ENCODE data around the gene FRMD1. TPM values are rescaled to one million over a fixed set of nuclear protein-coding genes. Genes with fewer than 3 reads are reported as not detected.

The FRMD1 gene
- total RNA-seq, 6 experiments from 2014 or later, result 0.07 to 0.23 (median 0.12) TPM; not detected in 1

DNA sequence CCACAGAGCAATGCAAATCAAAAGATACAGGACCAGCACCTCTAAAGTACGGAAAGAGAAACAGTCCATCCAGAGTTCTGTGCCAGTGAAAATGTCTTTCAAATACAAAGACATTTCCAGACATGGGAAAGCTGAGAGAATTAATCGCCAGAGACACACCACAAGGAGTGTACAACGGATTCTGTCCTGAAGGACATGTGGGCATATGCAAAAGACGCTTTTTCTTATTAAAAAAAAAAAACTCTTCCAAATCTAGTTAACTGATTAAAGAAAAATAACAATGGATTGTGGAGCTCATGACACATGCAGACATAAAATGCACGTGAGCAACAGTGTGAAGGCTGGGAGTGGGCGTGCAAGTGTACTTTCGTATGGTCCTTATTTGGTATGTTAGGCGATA lies 58.8 kb downstream of the FRMD1 start:
- H3K4me3 ChIP-seq, result no peak overlapping the region
- DNase-seq (no peak), ATAC-seq (no peak)
- no peaks in the 10 kb centered on the region for H3K9me3 ChIP-seq
- H3K36me3 ChIP-seq, result no peaks in the 10 kb centered on the region
- 88% methylated on average over 8 of the region's 8 CpGs for WGBS (ENCODE audit: insufficient coverage, low coverage, low lambda C conversion rate, missing lambda C conversion rate)
- H3K4me1 ChIP-seq, result peaks cover 0 to 10% (median 2%) of the 10 kb centered on the region in 4 donors
- H3K27me3 ChIP-seq, result no peaks in the 10 kb centered on the region
- intact Hi-C loops (cut with DNase I), result no loop called here
- H3K27ac ChIP-seq, result no peak overlapping the region
- no peak for TF ChIP-seq POLR2A (IDR thresholded peaks at IDR 0.05)
- no peak for TF ChIP-seq CTCF (IDR thresholded peaks at IDR 0.05)

DNA sequence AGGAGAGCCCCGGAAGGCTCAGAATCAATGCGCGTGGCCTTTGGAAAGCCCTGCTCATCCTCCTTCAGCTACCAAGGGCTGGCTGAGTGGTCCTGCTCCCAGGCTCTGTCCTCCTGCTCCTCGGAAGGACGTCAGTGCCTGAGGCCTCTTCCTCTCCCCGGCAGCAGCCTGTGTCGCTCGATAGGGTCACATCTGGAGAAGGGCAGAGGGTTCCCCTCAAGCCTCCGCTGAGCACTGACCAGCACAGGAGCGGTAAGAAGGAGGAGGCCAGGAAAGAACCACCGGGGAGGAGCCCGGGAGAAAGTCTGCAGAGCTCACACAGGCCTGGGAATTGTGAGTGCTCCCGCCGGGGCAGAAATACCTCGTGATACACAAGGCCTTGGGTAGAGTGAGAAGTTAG lies 60.3 kb downstream of the FRMD1 start:
- no peak for DNase-seq
- no peak for TF ChIP-seq CTCF (IDR thresholded peaks at IDR 0.05)
- TF ChIP-seq POLR2A (IDR thresholded peaks at IDR 0.05), result no peak
- Histone ChIP-seq H3K4me1 (peaks cover 0 to 7% (median under 1%) of the 10 kb centered on the region in 4 donors), H3K4me3 (no peak overlapping the region), H3K27me3 (no peaks in the 10 kb centered on the region), H3K9me3 (no peaks in the 10 kb centered on the region), H3K36me3 (no peaks in the 10 kb centered on the region), H3K27ac (no peak overlapping the region)
- intact Hi-C loops (cut with DNase I), result no loop called here
- no peak for ATAC-seq
- WGBS (ENCODE audit: insufficient coverage, low coverage, low lambda C conversion rate, missing lambda C conversion rate), result 87% methylated on average over 6 of the region's 15 CpGs

DNA sequence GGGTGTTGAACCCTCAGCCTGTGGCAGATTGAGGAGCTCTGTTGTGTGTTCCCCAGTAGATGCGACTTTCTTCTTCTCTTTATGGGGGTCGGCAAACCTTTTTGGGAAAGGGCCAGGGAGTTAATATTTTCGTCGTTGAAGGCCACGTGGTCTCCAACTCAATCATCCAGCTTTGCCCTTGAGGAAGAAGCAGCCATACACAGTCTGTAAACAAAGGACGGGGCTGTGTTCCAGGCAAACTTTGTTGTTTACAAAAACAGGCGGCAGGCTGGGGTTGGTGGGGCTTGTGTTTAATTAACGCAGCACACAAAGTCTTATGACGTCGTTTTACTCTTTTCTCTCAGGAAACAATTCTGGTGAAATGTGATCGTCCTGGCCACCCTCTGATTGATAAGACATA lies 61.4 kb downstream of the FRMD1 start:
- Histone ChIP-seq H3K27ac (no peak overlapping the region), H3K4me1 (peaks cover 0 to 5% (median 0%) of the 10 kb centered on the region in 4 donors), H3K27me3 (no peaks in the 10 kb centered on the region), H3K4me3 (no peak overlapping the region), H3K9me3 (no peaks in the 10 kb centered on the region), H3K36me3 (no peaks in the 10 kb centered on the region)
- TF ChIP-seq CTCF (IDR thresholded peaks at IDR 0.05) (no peak), POLR2A (IDR thresholded peaks at IDR 0.05) (no peak)
- peak in 1 of 3 donors; percentile 68 for DNase-seq
- intact Hi-C loops (cut with DNase I), result no loop called here
- peak; percentile 72 to 85 (median 77) for ATAC-seq
- WGBS (ENCODE audit: insufficient coverage, low coverage, low lambda C conversion rate, missing lambda C conversion rate), result 34% methylated on average over 11 of the region's 11 CpGs

- no peaks in the 10 kb centered on the region for H3K9me3 ChIP-seq
- no peaks in the 10 kb centered on the region for H3K36me3 ChIP-seq
- peak in 1 of 3 donors; percentile 42 for DNase-seq
Measured at GRCh38 chr6:168016721-168017525, 62.1 kb downstream of the FRMD1 start.

More at GRCh38 chr6:168016721-168017525, 62.1 kb downstream of the FRMD1 start:
- no peak for TF ChIP-seq POLR2A (IDR thresholded peaks at IDR 0.05)
- no peak for TF ChIP-seq CTCF (IDR thresholded peaks at IDR 0.05)
- no peak overlapping the region for H3K27ac ChIP-seq
- H3K4me3 ChIP-seq, result no peak overlapping the region
- no peaks in the 10 kb centered on the region for H3K27me3 ChIP-seq
- peak in 3 of 4 donors; percentile 57 to 85 (median 61) for ATAC-seq
- WGBS (ENCODE audit: insufficient coverage, low coverage, low lambda C conversion rate, missing lambda C conversion rate), result 83% methylated on average over 7 of the region's 18 CpGs
- intact Hi-C loops (cut with DNase I), result no loop called here
- H3K4me1 ChIP-seq, result peaks cover 0 to 5% (median 0%) of the 10 kb centered on the region in 4 donors

Measured in right lobe of liver (tissue), 6 donors.